Panc1 (cell line): Measurements from ENCODE around the gene PGLYRP3. TPM values are rescaled to one million over a fixed set of nuclear protein-coding genes. Genes with fewer than 3 reads are reported as not detected.
"Not testable (repeated sequence)": the region's sequence is repeated elsewhere in the genome, so short reads cannot be mapped to it uniquely, and the experiment has no call there.

Source experiments
- ATAC-seq: fragments of 200-7000 bp; cut with Tn5 transposase; 2 replicates; pipeline ENCODE4 v1.9.1; 2020; ENCODE audit warnings: mild to moderate bottlenecking, moderate library complexity
- BruUV-seq: library from RNA; stranded (reverse); fragments of 400-500 nt; replicated peaks from 2 replicates; lab custom pipeline; 2021; lab: Mats Ljungman, UMichigan
- CTCF ChIA-PET: fragments of 300-600 bp; sonication (Branson Sonifier 250); formaldehyde crosslinking; loops from one replicate; lab custom pipeline; 2022; ENCODE audit warnings: antibody characterized with exemption; lab: Charles Lee
- POLR2A ChIA-PET: fragments of 300-600 bp; sonication (Branson Sonifier 250); formaldehyde crosslinking; loops from one replicate; lab custom pipeline; 2022; ENCODE audit warnings: antibody characterized with exemption; lab: Charles Lee
- DNase-seq: peaks from one replicate; pipeline ENCODE4 v3.0.0-alpha.2; 2010; ENCODE audit warnings: low read depth, low spot score
- H3K27ac ChIP-seq: 2 replicates; pipeline ENCODE4 v1.5.1; 2011; ENCODE audit warnings: mild to moderate bottlenecking, low read length, inconsistent platforms
- H3K27me3 ChIP-seq: fragments of 200-500 bp; sonication (Bioruptor generic); 2 replicates; pipeline ENCODE4 v1.6.0; 2014; ENCODE audit warnings: low read length, inconsistent platforms; ENCODE audit not compliant: control insufficient read depth, insufficient read depth
- H3K36me3 ChIP-seq: fragments of 200-500 bp; sonication (Bioruptor generic); 2 replicates; pipeline ENCODE4 v1.5.1; 2014; ENCODE audit warnings: inconsistent platforms, mild to moderate bottlenecking, low read length, moderate library complexity; ENCODE audit not compliant: control insufficient read depth, insufficient read depth
- H3K4me1 ChIP-seq: 2 replicates; pipeline ENCODE4 v1.5.1; 2011; ENCODE audit warnings: inconsistent platforms, mild to moderate bottlenecking, low read length, moderate library complexity; ENCODE audit not compliant: control insufficient read depth, insufficient read depth
- H3K4me3 ChIP-seq, 2 experiments: 2 replicates each; pipeline ENCODE4 v1.5.1; 2011 to 2012; ENCODE audit warnings: low read depth in 2 of 2, low read length in 2 of 2, mild to moderate bottlenecking in 2 of 2, inconsistent platforms in 1 of 2, moderate library complexity in 1 of 2
- H3K9me3 ChIP-seq: fragments of 200-500 bp; sonication (Bioruptor generic); 2 replicates; pipeline ENCODE4 v1.5.1; 2014; ENCODE audit warnings: low read depth, mild to moderate bottlenecking, inconsistent platforms, low read length, moderate library complexity; ENCODE audit not compliant: control insufficient read depth, insufficient read depth
- POLR2AphosphoS5 ChIP-seq: IDR thresholded peaks from 2 replicates; pipeline ENCODE4 v1.6.1; 2012; ENCODE audit warnings: mild to moderate bottlenecking, low read depth, low read length, moderate library complexity
- REST ChIP-seq, 2 experiments: IDR thresholded peaks; 2 replicates each; pipeline ENCODE4 v1.6.1; 2011 to 2012; ENCODE audit warnings: low read depth in 2 of 2, control low read depth in 1 of 2, low read length in 1 of 2, mild to moderate bottlenecking in 1 of 2, moderate library complexity in 1 of 2; ENCODE audit not compliant: insufficient read depth in 1 of 2
- in situ Hi-C: cut with HindIII; loops from 2 replicates; pipeline ENCODE4 v1.10.0; 2016; ENCODE audit warnings: low sequenced_read_pairs, low pct_unique_long_range_greater_than_20kb
- intact Hi-C: fragments of 100-400 bp; cut with micrococcal nuclease; formaldehyde crosslinking; loops from one replicate; pipeline ENCODE4 v1.10.0; 2022; ENCODE audit not compliant: unreplicated experiment
- total RNA-seq: library from RNA; stranded (reverse); gene quantifications from one replicate; pipeline ENCODE4 v1.2.1, GENCODE V29; 2021; ENCODE audit not compliant: unreplicated experiment
- TF ChIP-seq, protein P1 (sequence below): fragments of 450-650 bp; IDR thresholded peaks from 2 replicates; pipeline ENCODE4 v1.5.1; 2017; ENCODE audit warnings: mild to moderate bottlenecking

PGLYRP3 gene
- total RNA-seq, 1 experiment from 2014 or later, result not detected

DNA sequence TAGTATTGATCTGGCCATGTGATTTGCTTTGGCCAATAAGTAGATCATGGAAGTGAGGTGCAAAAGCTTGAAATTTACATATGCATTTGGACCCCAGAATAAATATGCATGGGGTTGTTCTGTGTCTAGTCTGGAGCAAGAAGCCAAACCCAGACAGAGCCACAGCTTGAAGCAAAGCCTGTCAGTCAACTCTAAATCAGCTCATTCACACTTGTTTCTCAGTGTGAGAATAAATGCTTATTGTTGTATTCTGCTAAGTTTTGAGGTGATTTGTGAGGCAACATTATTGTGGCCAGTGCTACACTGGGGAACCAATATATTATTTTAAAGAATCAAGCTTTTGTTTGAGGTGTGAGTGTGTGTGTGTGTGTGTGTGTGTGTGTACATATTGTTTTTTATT lies 12.2 kb upstream of the PGLYRP3 start:
- Histone ChIP-seq H3K4me1 (no peaks in the 10 kb centered on the region), H3K36me3 (no peaks in the 10 kb centered on the region), H3K9me3 (peaks cover 3% of the 10 kb centered on the region), H3K27ac (no peak overlapping the region), H3K4me3 (no peak overlapping the region), H3K27me3 (peaks cover 3% of the 10 kb centered on the region)
- in situ Hi-C loops, result no loop called here
- ATAC-seq (no peak), DNase-seq (no peak)
- ChIA-PET POLR2A (no interaction called here), CTCF (no interaction called here)
- no TSS peak for BruUV-seq
- intact Hi-C loops, result no loop called here
- no peak for TF ChIP-seq POLR2AphosphoS5
- no peak for TF ChIP-seq REST (IDR thresholded peaks at IDR 0.05; ENCODE audit: insufficient read depth in 1 of 2, low read depth in 2 of 2, low read length in 1 of 2)

- POLR2A ChIA-PET, result no interaction called here
- no peaks in the 10 kb centered on the region for H3K4me1 ChIP-seq
- H3K9me3 ChIP-seq, result peaks cover 3% of the 10 kb centered on the region; the same call in 1 of the 2 replicates
- CTCF ChIA-PET, result no interaction called here
- intact Hi-C loops, result no loop called here
- DNase-seq (no peak), ATAC-seq (no peak)
- H3K4me3 ChIP-seq, result no peak overlapping the region
- no peak overlapping the region for H3K27ac ChIP-seq
- in situ Hi-C loops, result no loop called here
- no peaks in the 10 kb centered on the region; the same call in 1 of the 2 replicates for H3K27me3 ChIP-seq
- no TSS peak for BruUV-seq
- TF ChIP-seq, protein P1, sequence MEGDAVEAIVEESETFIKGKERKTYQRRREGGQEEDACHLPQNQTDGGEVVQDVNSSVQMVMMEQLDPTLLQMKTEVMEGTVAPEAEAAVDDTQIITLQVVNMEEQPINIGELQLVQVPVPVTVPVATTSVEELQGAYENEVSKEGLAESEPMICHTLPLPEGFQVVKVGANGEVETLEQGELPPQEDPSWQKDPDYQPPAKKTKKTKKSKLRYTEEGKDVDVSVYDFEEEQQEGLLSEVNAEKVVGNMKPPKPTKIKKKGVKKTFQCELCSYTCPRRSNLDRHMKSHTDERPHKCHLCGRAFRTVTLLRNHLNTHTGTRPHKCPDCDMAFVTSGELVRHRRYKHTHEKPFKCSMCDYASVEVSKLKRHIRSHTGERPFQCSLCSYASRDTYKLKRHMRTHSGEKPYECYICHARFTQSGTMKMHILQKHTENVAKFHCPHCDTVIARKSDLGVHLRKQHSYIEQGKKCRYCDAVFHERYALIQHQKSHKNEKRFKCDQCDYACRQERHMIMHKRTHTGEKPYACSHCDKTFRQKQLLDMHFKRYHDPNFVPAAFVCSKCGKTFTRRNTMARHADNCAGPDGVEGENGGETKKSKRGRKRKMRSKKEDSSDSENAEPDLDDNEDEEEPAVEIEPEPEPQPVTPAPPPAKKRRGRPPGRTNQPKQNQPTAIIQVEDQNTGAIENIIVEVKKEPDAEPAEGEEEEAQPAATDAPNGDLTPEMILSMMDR, result no peak
- no peak for TF ChIP-seq POLR2AphosphoS5
- no peaks in the 10 kb centered on the region for H3K36me3 ChIP-seq
Measured at GRCh38 chr1:153322568-153322967, 9.8 kb upstream of the PGLYRP3 start.

GRCh38 chr1:153318145-153318544 lies 5.4 kb upstream of the PGLYRP3 start:
- POLR2A ChIA-PET, H3K36me3 ChIP-seq, BruUV-seq, H3K4me3 ChIP-seq, CTCF ChIA-PET, H3K27ac ChIP-seq, ATAC-seq, DNase-seq, H3K9me3 ChIP-seq, H3K4me1 ChIP-seq, intact Hi-C loops, in situ Hi-C loops, H3K27me3 ChIP-seq: not testable (repeated sequence)

- intact Hi-C loops, H3K4me3 ChIP-seq, in situ Hi-C loops, H3K27me3 ChIP-seq, DNase-seq, BruUV-seq, H3K27ac ChIP-seq, CTCF ChIA-PET, H3K9me3 ChIP-seq, H3K36me3 ChIP-seq, H3K4me1 ChIP-seq, POLR2A ChIA-PET, ATAC-seq: not testable (repeated sequence)
Measured at GRCh38 chr1:153316013-153316412, 3.3 kb upstream of the PGLYRP3 start.

- BruUV-seq, ATAC-seq, H3K9me3 ChIP-seq, POLR2A ChIA-PET, H3K4me1 ChIP-seq, in situ Hi-C loops, DNase-seq, H3K36me3 ChIP-seq, CTCF ChIA-PET, H3K27ac ChIP-seq, intact Hi-C loops, H3K27me3 ChIP-seq, H3K4me3 ChIP-seq: not testable (repeated sequence)
Measured at GRCh38 chr1:153314388-153314787, 1.6 kb upstream of the PGLYRP3 start.
